GM12874 (cell line): ENCODE measurements around the gene CEMIP2.

ENCODE experiments used
- TF ChIP-seq, protein P1 (sequence below): IDR thresholded peaks from 2 replicates; pipeline ENCODE4 v1.5.1; 2011; ENCODE audit warnings: low read depth, mild to moderate bottlenecking, control low read depth, low read length, moderate library complexity; ENCODE audit not compliant: insufficient read depth

CEMIP2 gene

DNA sequence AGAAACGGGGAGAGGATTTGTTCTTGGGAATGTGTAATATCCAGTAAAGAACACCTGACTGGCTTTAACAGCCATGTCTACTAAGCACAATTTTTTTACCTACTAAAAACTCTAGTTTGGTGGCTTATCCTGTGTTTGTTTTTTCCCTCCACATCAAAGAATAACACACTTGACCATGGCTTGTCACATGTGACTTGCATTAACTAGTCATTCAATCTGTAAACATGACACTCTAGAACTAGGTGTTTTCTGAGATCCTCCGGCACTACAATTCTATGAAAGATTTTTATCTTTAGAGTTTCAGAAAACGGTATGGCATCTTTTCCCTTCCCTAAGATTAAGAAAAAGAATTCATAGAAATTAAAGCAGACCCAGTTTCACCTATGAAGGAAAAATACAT lies 103.7 kb downstream of the CEMIP2 start:
- TF ChIP-seq, protein P1, sequence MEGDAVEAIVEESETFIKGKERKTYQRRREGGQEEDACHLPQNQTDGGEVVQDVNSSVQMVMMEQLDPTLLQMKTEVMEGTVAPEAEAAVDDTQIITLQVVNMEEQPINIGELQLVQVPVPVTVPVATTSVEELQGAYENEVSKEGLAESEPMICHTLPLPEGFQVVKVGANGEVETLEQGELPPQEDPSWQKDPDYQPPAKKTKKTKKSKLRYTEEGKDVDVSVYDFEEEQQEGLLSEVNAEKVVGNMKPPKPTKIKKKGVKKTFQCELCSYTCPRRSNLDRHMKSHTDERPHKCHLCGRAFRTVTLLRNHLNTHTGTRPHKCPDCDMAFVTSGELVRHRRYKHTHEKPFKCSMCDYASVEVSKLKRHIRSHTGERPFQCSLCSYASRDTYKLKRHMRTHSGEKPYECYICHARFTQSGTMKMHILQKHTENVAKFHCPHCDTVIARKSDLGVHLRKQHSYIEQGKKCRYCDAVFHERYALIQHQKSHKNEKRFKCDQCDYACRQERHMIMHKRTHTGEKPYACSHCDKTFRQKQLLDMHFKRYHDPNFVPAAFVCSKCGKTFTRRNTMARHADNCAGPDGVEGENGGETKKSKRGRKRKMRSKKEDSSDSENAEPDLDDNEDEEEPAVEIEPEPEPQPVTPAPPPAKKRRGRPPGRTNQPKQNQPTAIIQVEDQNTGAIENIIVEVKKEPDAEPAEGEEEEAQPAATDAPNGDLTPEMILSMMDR = no peak

DNA sequence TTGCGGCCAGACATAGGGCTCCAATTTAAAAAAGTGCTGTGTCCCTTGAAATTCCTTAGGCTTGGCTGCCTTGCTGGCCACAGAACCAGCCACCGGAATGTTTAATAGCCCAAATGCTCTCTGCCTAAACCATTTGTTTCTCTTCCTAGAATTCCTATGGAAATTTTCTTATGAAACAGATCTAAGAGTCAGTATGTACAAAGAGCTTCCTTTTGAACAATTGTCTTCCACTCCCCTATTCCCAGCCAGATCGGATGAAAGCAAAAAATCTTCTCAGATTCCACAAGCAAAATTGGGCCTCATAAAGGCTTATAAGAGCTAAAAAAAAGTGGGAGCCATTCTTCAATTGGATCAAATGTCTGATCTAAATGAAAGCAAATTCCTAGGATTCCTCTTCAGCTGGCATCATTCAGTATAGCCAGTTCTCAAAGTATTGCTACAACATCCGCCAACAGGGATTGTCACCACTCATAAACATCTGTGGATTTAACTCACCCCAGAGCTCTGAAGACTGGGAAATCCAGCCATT lies 104.3 kb downstream of the CEMIP2 start:
- TF ChIP-seq, protein P1 = no peak

DNA sequence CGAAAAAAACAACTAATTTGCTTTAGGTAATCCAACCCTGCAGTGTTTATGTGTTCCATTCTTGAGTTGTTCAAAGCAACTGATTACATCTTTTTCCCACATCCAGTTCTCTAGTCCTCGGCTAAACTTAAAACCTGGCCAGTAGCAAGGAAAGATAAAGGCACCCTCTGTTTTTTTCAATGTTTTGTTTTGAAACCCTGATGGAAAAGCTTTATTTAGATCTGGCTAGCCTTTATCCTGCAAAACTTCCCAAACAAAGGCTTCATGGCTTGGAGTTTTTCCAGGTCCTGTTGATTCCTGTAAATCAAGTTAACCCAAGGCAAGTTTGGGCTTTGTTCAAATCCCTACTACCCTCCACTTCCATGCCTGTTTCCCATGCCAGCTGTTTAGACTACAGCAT lies 105.1 kb downstream of the CEMIP2 start:
- TF ChIP-seq, protein P1 = no peak

DNA sequence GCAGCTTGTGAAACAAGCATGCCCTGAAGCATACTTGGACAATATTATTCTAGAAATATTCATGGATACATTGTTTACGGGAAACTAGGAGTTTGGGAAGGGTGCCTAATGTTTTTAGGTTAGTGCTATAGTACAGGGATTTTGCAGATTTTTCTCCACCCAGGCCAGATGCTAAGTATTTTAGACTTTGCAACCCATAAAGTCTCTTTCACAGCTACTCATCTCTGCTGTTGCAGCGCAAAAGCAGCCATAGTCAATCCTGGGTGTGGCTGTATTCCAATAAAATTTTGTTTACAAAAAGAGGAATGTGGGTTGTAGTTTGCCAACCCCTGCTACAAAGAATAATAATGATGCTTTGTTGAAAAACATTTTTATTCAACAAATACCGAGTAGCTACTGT lies 106.2 kb downstream of the CEMIP2 start:
- TF ChIP-seq, protein P1 = no peak

DNA sequence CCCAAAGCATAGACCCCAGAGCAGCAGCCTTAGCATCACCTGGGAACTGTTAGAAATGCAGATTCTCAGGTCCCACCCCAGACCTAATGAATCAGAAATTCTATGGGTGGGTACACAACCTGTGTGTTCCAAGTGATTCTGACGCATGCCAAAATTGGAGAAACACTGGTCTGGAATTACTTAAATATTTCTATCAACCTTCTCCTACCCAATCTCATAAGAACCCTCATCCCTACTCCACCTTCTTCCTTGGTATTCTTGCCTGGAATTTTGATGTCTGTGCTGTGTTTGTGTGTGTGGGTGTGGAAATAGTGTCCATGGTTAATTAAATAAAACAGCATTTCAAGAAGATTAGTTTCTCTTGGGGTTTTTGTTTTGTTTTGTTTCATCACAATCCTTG lies 111.8 kb downstream of the CEMIP2 start:
- TF ChIP-seq, protein P1 = no peak

DNA sequence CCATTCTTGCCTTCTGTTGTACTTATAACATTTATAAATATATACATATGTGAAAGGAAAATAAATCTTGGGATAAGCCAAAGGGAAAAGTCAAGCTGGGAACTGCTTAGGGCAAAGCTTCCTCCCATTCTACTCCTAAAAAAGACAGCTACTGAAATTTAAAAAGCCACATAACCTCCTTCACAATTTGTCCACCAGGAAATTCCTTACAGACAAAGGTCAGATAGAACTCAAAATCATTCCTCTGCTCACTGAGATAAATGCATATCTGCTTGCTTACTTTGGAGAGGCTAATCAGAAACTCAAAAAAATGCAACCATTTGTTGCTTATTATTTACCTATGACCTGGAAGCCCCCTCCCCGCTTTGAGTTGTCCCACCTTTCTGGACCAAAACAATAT lies 112.5 kb downstream of the CEMIP2 start:
- TF ChIP-seq, protein P1 = no peak

DNA sequence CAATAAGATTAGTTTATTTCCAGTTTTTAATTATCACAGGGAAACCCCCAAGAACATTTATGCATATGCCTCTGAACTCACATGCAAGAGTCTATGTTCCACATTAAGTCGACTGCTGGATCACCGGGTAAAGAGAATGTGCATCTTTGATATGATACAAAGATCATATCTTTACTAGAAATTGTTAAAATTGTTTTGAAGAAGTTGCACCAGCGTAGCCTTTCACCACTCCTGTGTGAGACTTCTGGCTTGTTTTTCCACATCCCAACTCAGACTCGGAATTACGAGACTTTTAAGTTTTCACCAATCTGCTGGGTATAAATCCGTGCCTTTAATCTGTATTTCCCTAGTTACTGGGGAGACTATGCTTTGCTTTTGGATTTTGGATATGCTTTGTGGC lies 113.2 kb downstream of the CEMIP2 start:
- TF ChIP-seq, protein P1 = no peak
